Measurements from ENCODE around the gene TJAP1.

DNA sequence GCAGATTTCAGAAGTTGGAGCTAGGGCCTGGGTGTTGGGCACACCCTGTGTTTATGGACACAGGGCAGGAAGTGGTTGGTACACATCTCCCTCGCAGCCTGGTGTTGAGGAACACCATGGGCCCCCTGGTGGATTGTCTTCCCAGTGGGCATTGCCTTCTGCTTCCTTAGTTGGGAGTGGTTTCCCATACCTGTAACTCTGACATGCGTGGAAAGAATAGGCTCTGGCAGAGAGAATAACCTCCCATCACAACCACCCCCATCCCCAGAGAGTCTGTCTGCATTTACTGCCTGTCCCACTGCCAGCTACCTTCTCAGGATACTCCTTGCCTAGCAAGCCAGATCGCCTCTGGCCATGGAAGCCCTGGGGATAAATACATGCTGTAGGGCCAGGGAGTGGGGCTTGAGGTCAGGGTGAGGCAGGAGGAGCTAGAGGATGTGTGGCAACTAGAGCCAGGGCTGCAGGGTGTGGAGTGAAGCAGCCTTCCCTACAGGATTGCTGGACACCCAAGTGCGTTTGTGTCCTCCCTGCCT is 18.1 kb downstream of the TJAP1 start:
- TF ChIP-seq, protein P1, sequence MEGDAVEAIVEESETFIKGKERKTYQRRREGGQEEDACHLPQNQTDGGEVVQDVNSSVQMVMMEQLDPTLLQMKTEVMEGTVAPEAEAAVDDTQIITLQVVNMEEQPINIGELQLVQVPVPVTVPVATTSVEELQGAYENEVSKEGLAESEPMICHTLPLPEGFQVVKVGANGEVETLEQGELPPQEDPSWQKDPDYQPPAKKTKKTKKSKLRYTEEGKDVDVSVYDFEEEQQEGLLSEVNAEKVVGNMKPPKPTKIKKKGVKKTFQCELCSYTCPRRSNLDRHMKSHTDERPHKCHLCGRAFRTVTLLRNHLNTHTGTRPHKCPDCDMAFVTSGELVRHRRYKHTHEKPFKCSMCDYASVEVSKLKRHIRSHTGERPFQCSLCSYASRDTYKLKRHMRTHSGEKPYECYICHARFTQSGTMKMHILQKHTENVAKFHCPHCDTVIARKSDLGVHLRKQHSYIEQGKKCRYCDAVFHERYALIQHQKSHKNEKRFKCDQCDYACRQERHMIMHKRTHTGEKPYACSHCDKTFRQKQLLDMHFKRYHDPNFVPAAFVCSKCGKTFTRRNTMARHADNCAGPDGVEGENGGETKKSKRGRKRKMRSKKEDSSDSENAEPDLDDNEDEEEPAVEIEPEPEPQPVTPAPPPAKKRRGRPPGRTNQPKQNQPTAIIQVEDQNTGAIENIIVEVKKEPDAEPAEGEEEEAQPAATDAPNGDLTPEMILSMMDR (tag by site-specific recombination; IDR thresholded peaks at IDR 0.05) = 0 out of 2 replicates have a peak, but pooled peaks have one; percentile 31
- no peak for TF ChIP-seq ZBTB21 (tag by site-specific recombination; IDR thresholded peaks at IDR 0.05)
- TF ChIP-seq, protein P2, sequence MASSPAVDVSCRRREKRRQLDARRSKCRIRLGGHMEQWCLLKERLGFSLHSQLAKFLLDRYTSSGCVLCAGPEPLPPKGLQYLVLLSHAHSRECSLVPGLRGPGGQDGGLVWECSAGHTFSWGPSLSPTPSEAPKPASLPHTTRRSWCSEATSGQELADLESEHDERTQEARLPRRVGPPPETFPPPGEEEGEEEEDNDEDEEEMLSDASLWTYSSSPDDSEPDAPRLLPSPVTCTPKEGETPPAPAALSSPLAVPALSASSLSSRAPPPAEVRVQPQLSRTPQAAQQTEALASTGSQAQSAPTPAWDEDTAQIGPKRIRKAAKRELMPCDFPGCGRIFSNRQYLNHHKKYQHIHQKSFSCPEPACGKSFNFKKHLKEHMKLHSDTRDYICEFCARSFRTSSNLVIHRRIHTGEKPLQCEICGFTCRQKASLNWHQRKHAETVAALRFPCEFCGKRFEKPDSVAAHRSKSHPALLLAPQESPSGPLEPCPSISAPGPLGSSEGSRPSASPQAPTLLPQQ (tag by site-specific recombination; IDR thresholded peaks at IDR 0.05) = no peak
